HG02571 (cell line): ENCODE data around the gene UGT1A4.

Experiments used
- ATAC-seq: cut with Tn5 transposase; IDR thresholded peaks from one replicate; pipeline ENCODE4 v1.9.1; 2021; ENCODE audit warnings: mild to moderate bottlenecking, moderate library complexity; ENCODE audit not compliant: unreplicated experiment

The UGT1A4 gene

GRCh38 chr2:233807966-233808935 is 89.7 kb downstream of the UGT1A4 start:
- no peak for ATAC-seq

GRCh38 chr2:233810385-233810784 is 91.8 kb downstream of the UGT1A4 start:
- no peak for ATAC-seq

GRCh38 chr2:233811087-233811486 is 92.6 kb downstream of the UGT1A4 start:
- no peak for ATAC-seq

GRCh38 chr2:233811732-233812131 is 93.2 kb downstream of the UGT1A4 start:
- no peak for ATAC-seq

GRCh38 chr2:233813236-233814055 is 94.9 kb downstream of the UGT1A4 start:
- ATAC-seq: no peak

GRCh38 chr2:233814056-233814835 is 95.7 kb downstream of the UGT1A4 start:
- no peak for ATAC-seq

- no peak for ATAC-seq
Observed at GRCh38 chr2:233815861-233816260, 97.3 kb downstream of the UGT1A4 start.

- no peak for ATAC-seq
Observed at GRCh38 chr2:233816334-233816733, 97.8 kb downstream of the UGT1A4 start.

- no peak for ATAC-seq
Observed at GRCh38 chr2:233816771-233817170, 98.2 kb downstream of the UGT1A4 start.

GRCh38 chr2:233817361-233817911 is 98.9 kb downstream of the UGT1A4 start:
- ATAC-seq: no peak

- ATAC-seq: no peak
Observed at GRCh38 chr2:233817995-233818638, 99.6 kb downstream of the UGT1A4 start.

GRCh38 chr2:233818639-233819621 is 100.4 kb downstream of the UGT1A4 start:
- no peak for ATAC-seq

GRCh38 chr2:233819884-233820773 is 101.6 kb downstream of the UGT1A4 start:
- ATAC-seq: no peak

GRCh38 chr2:233820774-233821105 is 102.2 kb downstream of the UGT1A4 start:
- no peak for ATAC-seq

GRCh38 chr2:233821196-233821595 is 102.7 kb downstream of the UGT1A4 start:
- no peak for ATAC-seq

- ATAC-seq: no peak
Observed at GRCh38 chr2:233821709-233822100, 103.2 kb downstream of the UGT1A4 start.

- ATAC-seq: no peak
Observed at GRCh38 chr2:233822101-233822771, 103.7 kb downstream of the UGT1A4 start.
